ENCODE measurements around the gene RUFY4.

Gene RUFY4

DNA sequence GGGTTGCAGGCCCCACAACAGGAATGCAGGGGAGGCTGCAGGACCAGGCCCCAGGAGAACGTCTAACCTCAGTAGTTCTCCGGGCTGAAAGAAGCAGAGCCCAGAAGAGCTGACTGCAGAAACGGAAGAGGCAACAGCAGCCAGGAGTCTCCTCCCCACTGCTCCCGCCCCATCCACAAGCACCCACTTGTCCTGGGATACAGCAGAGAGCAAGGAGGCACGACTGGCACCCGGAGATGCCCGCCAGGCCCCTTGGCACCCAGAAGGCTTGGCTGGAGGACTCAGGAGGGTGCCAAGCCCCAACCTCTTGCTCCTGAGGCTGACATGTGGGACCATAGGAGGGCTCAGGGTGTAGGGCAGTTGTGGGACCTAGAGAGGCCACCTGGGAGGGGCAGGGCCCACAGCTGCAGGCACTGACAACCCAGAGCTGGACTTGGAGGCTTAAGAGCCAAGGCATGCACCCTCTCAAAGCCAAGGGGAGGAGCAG, 37.2 kb upstream of the RUFY4 start:
- no peak overlapping the region for H3K9ac ChIP-seq (ENCODE audit: low read depth, low read length)
- H3K27me3 ChIP-seq (ENCODE audit: insufficient read depth, low read length, poor library complexity) = no peaks in the 10 kb centered on the region
- ATAC-seq (ENCODE audit: insufficient read depth, low read depth) = no peak
- no peaks in the 10 kb centered on the region for H3K9me3 ChIP-seq (ENCODE audit: insufficient read depth, low read length, severe bottlenecking)
- no peak overlapping the region for H3K4me2 ChIP-seq (ENCODE audit: insufficient read depth, low read length)
- H3K27ac ChIP-seq (ENCODE audit: low read length) = no peak overlapping the region
- peaks cover 5% of the 10 kb centered on the region for H4K20me1 ChIP-seq (ENCODE audit: insufficient read depth, low read length)
- peak; percentile 3 for DNase-seq
- no peak overlapping the region for H2AFZ ChIP-seq (ENCODE audit: low read depth, low read length)
- peaks cover 4% of the 10 kb centered on the region for H3K4me1 ChIP-seq (ENCODE audit: insufficient read depth, low read length)
- TF ChIP-seq, protein P1, sequence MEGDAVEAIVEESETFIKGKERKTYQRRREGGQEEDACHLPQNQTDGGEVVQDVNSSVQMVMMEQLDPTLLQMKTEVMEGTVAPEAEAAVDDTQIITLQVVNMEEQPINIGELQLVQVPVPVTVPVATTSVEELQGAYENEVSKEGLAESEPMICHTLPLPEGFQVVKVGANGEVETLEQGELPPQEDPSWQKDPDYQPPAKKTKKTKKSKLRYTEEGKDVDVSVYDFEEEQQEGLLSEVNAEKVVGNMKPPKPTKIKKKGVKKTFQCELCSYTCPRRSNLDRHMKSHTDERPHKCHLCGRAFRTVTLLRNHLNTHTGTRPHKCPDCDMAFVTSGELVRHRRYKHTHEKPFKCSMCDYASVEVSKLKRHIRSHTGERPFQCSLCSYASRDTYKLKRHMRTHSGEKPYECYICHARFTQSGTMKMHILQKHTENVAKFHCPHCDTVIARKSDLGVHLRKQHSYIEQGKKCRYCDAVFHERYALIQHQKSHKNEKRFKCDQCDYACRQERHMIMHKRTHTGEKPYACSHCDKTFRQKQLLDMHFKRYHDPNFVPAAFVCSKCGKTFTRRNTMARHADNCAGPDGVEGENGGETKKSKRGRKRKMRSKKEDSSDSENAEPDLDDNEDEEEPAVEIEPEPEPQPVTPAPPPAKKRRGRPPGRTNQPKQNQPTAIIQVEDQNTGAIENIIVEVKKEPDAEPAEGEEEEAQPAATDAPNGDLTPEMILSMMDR (IDR thresholded peaks at IDR 0.05; ENCODE audit: borderline replicate concordance, extremely low read depth, low read length, poor library complexity, severe bottlenecking) = no peak
- TF ChIP-seq EZH2 (IDR thresholded peaks at IDR 0.05; ENCODE audit: borderline replicate concordance, low read depth, low read length, severe bottlenecking) = no peak
- H3K36me3 ChIP-seq (ENCODE audit: insufficient read depth, low read length) = no peaks in the 10 kb centered on the region
- H3K79me2 ChIP-seq (ENCODE audit: insufficient read depth, low read length) = no peaks in the 10 kb centered on the region
- no peak overlapping the region for H3K4me3 ChIP-seq (ENCODE audit: low read depth in 1 of 2, low read length in 2 of 2)

DNA sequence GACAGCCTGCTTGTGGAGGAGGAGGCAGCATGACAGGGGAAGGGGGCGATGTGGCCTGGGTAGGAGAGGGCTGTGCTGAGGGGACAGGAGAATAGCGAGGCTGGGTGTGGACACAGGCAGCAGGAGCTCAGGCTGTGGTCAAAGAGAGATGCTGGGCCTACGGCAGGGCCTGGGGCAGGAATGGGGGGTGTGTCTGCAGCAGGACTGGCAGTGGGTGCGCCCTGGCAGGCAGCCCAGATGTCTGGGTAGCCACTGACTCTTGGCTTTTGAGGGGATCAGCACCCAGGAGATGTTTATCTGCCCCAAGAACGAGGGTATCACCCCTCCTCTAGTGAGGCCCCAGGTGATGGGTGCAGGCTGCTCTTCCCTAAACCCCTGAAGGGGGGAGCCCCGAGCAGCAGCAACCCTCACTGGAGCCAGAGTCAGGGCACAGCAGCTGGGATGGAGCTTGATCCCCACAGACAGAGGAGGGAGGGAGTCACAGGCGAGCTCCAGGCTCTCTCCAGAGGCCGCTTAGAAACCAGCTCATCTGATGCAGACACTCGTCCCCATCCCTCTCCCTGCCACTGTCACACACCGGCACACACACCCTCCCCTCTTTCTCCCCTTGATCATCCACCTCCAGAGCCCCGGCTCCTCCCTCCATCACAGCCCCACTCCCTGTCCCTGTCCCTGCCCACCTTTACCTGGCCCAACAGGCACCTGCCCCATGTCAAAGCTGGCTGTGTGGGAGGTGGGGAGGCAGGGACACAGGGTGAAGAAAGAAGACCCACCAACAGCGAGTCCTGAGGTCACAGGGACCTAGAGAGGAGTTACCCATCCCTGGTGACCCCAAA, 36.5 kb upstream of the RUFY4 start:
- H3K4me3 ChIP-seq (ENCODE audit: low read depth in 1 of 2, low read length in 2 of 2) = no peak overlapping the region
- H3K27me3 ChIP-seq (ENCODE audit: insufficient read depth, low read length, poor library complexity) = no peaks in the 10 kb centered on the region
- TF ChIP-seq, protein P1 (IDR thresholded peaks at IDR 0.05; ENCODE audit: borderline replicate concordance, extremely low read depth, low read length, poor library complexity, severe bottlenecking) = no peak
- no peak for TF ChIP-seq EZH2 (IDR thresholded peaks at IDR 0.05; ENCODE audit: borderline replicate concordance, low read depth, low read length, severe bottlenecking)
- peaks cover 5% of the 10 kb centered on the region for H4K20me1 ChIP-seq (ENCODE audit: insufficient read depth, low read length)
- DNase-seq = peak; percentile 3
- no peaks in the 10 kb centered on the region for H3K36me3 ChIP-seq (ENCODE audit: insufficient read depth, low read length)
- no peak overlapping the region for H3K27ac ChIP-seq (ENCODE audit: low read length)
- H2AFZ ChIP-seq (ENCODE audit: low read depth, low read length) = no peak overlapping the region
- H3K9me3 ChIP-seq (ENCODE audit: insufficient read depth, low read length, severe bottlenecking) = no peaks in the 10 kb centered on the region
- H3K9ac ChIP-seq (ENCODE audit: low read depth, low read length) = no peak overlapping the region
- H3K4me1 ChIP-seq (ENCODE audit: insufficient read depth, low read length) = peaks cover 4% of the 10 kb centered on the region
- no peak overlapping the region for H3K4me2 ChIP-seq (ENCODE audit: insufficient read depth, low read length)
- ATAC-seq (ENCODE audit: insufficient read depth, low read depth) = no peak
- no peaks in the 10 kb centered on the region for H3K79me2 ChIP-seq (ENCODE audit: insufficient read depth, low read length)

DNA sequence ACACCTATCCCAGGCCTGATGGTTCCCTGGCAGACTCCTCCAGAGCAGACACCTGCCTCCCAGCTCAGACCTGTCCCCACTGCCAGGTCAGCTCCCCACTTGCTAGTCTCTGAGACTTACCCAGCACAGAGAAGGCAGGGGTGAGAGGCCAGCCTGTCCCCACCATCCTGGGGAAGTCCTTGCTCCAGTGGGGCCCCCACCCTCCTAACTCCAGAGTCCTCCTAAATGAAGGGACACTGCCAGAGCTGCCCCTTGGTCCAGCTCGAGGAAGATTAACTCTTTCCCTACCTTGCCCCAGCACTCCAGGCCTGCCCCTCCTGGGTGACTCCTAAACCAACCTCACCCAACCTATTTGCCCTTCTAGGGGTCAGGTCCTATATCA, 35.9 kb upstream of the RUFY4 start:
- H3K4me2 ChIP-seq (ENCODE audit: insufficient read depth, low read length) = no peak overlapping the region
- no peaks in the 10 kb centered on the region for H3K36me3 ChIP-seq (ENCODE audit: insufficient read depth, low read length)
- no peak overlapping the region for H3K9ac ChIP-seq (ENCODE audit: low read depth, low read length)
- H3K9me3 ChIP-seq (ENCODE audit: insufficient read depth, low read length, severe bottlenecking) = no peaks in the 10 kb centered on the region
- H4K20me1 ChIP-seq (ENCODE audit: insufficient read depth, low read length) = peaks cover 5% of the 10 kb centered on the region
- TF ChIP-seq EZH2 (IDR thresholded peaks at IDR 0.05; ENCODE audit: borderline replicate concordance, low read depth, low read length, severe bottlenecking) = no peak
- TF ChIP-seq, protein P1 (IDR thresholded peaks at IDR 0.05; ENCODE audit: borderline replicate concordance, extremely low read depth, low read length, poor library complexity, severe bottlenecking) = no peak
- H2AFZ ChIP-seq (ENCODE audit: low read depth, low read length) = no peak overlapping the region
- no peaks in the 10 kb centered on the region for H3K79me2 ChIP-seq (ENCODE audit: insufficient read depth, low read length)
- H3K4me3 ChIP-seq (ENCODE audit: low read depth in 1 of 2, low read length in 2 of 2) = no peak overlapping the region
- peaks cover 4% of the 10 kb centered on the region for H3K4me1 ChIP-seq (ENCODE audit: insufficient read depth, low read length)
- H3K27me3 ChIP-seq (ENCODE audit: insufficient read depth, low read length, poor library complexity) = no peaks in the 10 kb centered on the region
- DNase-seq = peak; percentile 3
- no peak overlapping the region for H3K27ac ChIP-seq (ENCODE audit: low read length)
- ATAC-seq (ENCODE audit: insufficient read depth, low read depth) = no peak

Measured in DND-41 (cell line).